ENCODE results near the gene SLC6A15. TPM values are rescaled to one million over a fixed set of nuclear protein-coding genes. Genes with fewer than 3 reads are reported as not detected.

The SLC6A15 gene
- total RNA-seq, 1 donor from 2014 or later, result 0.57 TPM

DNA sequence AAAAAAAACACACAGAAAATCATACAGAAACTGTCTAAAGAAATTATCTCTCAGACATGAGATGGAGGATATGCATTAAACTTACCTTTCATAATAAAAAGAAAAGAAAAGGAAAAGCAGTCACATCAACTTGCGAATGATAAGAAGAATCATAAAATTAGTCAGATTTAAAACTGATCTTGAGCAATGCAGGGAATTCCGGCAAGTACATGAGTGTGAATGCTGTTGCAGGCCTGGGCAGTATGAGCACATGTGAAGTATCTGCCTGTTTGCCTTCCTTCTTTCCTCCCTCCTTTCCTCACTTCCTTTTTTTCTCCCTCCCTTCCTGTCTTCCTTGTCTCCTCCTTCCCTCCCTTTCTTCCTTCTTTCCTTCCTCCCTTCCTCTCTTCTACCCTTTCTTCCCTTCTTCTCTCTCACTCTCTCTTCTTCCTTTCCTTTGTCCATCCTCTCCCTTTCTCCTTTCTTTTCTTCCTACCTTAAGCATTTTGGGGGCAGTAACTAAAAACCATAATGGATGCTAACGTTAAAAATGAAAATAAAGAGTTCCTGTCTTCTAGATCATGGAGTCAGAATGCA, 38.5 kb upstream of the SLC6A15 start:
- Mint-ChIP-seq H3K4me3 (ENCODE audit: low read depth) (no peak overlapping the region), H3K4me1 (ENCODE audit: low read depth) (no peaks in the 10 kb centered on the region), H3K9me3 (ENCODE audit: low read depth) (no peaks in the 10 kb centered on the region), H3K27me3 (peaks cover 8% of the 10 kb centered on the region), H3K27ac (no peak overlapping the region), H3K36me3 (ENCODE audit: insufficient read depth) (no peaks in the 10 kb centered on the region)
- DNase-seq (ENCODE audit: low spot score, unreplicated experiment), result no peak
- TF ChIP-seq, protein P1, sequence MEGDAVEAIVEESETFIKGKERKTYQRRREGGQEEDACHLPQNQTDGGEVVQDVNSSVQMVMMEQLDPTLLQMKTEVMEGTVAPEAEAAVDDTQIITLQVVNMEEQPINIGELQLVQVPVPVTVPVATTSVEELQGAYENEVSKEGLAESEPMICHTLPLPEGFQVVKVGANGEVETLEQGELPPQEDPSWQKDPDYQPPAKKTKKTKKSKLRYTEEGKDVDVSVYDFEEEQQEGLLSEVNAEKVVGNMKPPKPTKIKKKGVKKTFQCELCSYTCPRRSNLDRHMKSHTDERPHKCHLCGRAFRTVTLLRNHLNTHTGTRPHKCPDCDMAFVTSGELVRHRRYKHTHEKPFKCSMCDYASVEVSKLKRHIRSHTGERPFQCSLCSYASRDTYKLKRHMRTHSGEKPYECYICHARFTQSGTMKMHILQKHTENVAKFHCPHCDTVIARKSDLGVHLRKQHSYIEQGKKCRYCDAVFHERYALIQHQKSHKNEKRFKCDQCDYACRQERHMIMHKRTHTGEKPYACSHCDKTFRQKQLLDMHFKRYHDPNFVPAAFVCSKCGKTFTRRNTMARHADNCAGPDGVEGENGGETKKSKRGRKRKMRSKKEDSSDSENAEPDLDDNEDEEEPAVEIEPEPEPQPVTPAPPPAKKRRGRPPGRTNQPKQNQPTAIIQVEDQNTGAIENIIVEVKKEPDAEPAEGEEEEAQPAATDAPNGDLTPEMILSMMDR (IDR thresholded peaks at IDR 0.05; ENCODE audit: unreplicated experiment), result no peak

- Mint-ChIP-seq H3K27me3 (peaks cover 3% of the 10 kb centered on the region), H3K36me3 (ENCODE audit: insufficient read depth) (no peaks in the 10 kb centered on the region), H3K9me3 (ENCODE audit: low read depth) (no peaks in the 10 kb centered on the region), H3K4me1 (ENCODE audit: low read depth) (no peaks in the 10 kb centered on the region), H3K4me3 (ENCODE audit: low read depth) (no peak overlapping the region), H3K27ac (no peak overlapping the region)
- TF ChIP-seq, protein P1 (IDR thresholded peaks at IDR 0.05; ENCODE audit: unreplicated experiment), result no peak
- no peak for DNase-seq (ENCODE audit: low spot score, unreplicated experiment)
Observed at GRCh38 chr12:84946753-84947152, 34.2 kb upstream of the SLC6A15 start.

DNA sequence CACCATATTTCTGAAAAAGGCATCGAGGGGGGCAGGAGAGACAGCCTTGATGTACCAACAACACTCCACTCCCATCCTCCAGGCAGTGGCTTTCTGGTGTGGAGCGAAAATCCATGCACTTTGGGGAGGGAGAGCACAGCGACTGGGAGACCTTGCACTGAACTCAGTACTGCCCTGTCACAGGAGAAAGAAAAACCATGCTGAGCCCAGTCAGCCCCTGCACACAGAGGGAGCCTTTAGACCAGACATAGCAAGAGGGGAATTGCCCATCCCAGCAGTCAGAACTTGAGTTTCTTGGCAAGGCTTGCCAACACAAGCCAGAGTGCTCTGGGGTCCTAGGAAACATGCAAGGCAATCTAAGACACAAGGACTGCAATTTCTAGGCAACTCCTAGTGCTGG, 24.8 kb upstream of the SLC6A15 start:
- no peaks in the 10 kb centered on the region for H3K4me1 Mint-ChIP-seq (ENCODE audit: low read depth)

DNA sequence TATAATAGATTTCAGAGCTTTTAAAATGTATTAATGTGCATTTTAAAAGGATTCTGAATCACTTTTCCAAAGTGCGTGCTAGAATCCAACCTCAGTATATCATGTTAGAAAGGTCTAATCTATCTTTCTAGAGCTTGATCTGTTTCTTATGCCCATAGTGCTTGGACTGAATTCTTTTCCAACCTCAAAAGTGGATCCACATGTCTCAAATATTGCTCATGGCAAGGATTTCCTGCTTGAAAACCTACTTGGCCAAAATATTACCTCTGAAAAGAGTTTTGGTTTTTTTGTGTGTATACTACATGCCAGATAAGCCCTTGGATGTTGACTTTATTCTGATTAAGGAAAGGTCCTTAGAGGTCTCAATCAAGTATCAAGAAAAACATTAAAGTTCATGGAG, 16.9 kb upstream of the SLC6A15 start:
- Mint-ChIP-seq H3K4me3 (ENCODE audit: low read depth) (no peak overlapping the region), H3K36me3 (ENCODE audit: insufficient read depth) (no peaks in the 10 kb centered on the region), H3K27me3 (peaks cover 15% of the 10 kb centered on the region), H3K27ac (no peak overlapping the region), H3K4me1 (ENCODE audit: low read depth) (no peaks in the 10 kb centered on the region), H3K9me3 (ENCODE audit: low read depth) (peaks cover 3% of the 10 kb centered on the region)
- TF ChIP-seq, protein P1 (IDR thresholded peaks at IDR 0.05; ENCODE audit: unreplicated experiment), result no peak
- no peak for DNase-seq (ENCODE audit: low spot score, unreplicated experiment)

More for the DNA sequence above, 24.8 kb upstream of the SLC6A15 start:
- no peak overlapping the region for H3K27ac Mint-ChIP-seq
- no peaks in the 10 kb centered on the region for H3K36me3 Mint-ChIP-seq (ENCODE audit: insufficient read depth)
- no peak for DNase-seq (ENCODE audit: low spot score, unreplicated experiment)
- TF ChIP-seq, protein P1 (IDR thresholded peaks at IDR 0.05; ENCODE audit: unreplicated experiment), result no peak
- no peak overlapping the region for H3K4me3 Mint-ChIP-seq (ENCODE audit: low read depth)
- peaks cover 13% of the 10 kb centered on the region for H3K27me3 Mint-ChIP-seq
- peaks cover 3% of the 10 kb centered on the region for H3K9me3 Mint-ChIP-seq (ENCODE audit: low read depth)

DNA sequence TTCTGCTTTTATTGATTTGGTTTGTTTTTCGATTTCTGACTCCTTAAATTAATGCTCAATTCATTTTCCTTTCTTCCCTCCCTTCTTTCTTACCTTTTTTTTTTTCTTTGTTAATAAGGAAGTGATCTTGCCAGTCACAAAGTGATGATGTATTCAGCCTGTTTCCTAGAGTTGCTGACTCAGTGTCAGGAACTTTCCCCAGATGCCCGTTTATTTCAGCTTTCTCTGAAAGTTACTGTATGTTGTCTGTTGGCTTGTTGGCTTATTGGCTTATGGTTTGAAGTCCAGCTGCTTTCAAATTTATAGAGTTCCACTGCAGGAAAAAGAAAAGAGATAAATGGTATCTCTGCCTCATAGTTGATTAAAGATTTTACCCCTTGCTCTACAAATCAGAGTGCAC, 12.4 kb upstream of the SLC6A15 start:
- no peak overlapping the region for H3K4me3 Mint-ChIP-seq (ENCODE audit: low read depth)
- peaks cover 29% of the 10 kb centered on the region for H3K27me3 Mint-ChIP-seq
- DNase-seq (ENCODE audit: low spot score, unreplicated experiment), result no peak
- no peaks in the 10 kb centered on the region for H3K4me1 Mint-ChIP-seq (ENCODE audit: low read depth)
- no peaks in the 10 kb centered on the region for H3K9me3 Mint-ChIP-seq (ENCODE audit: low read depth)
- no peak overlapping the region for H3K27ac Mint-ChIP-seq
- TF ChIP-seq, protein P1 (IDR thresholded peaks at IDR 0.05; ENCODE audit: unreplicated experiment), result no peak
- no peaks in the 10 kb centered on the region for H3K36me3 Mint-ChIP-seq (ENCODE audit: insufficient read depth)
